DND-41 (cell line): Measurements from ENCODE around the gene DDO.

Experiments
- ATAC-seq: fragments of 200-7000 bp; cut with Tn5 transposase; 3 replicates; pipeline ENCODE4 v1.9.1; 2021; ENCODE audit warnings: low read depth; ENCODE audit not compliant: insufficient read depth
- DNase-seq: peaks from one replicate; pipeline ENCODE4 v3.0.0-alpha.2; 2020
- H2AFZ ChIP-seq: 2 replicates; pipeline ENCODE4 v1.6.0; 2012; ENCODE audit warnings: low read depth, low read length
- H3K27ac ChIP-seq: 2 replicates; pipeline ENCODE4 v1.5.1; 2012; ENCODE audit warnings: low read length, inconsistent platforms
- H3K27me3 ChIP-seq: fragments of 200-600 bp; sonication (generic); 2 replicates; pipeline ENCODE4 v1.6.0; 2012; ENCODE audit warnings: low read length, mild to moderate bottlenecking, inconsistent platforms; ENCODE audit not compliant: insufficient read depth, poor library complexity
- H3K36me3 ChIP-seq: 2 replicates; pipeline ENCODE4 v1.5.1; 2012; ENCODE audit warnings: low read length, inconsistent platforms; ENCODE audit not compliant: insufficient read depth
- H3K4me1 ChIP-seq: 2 replicates; pipeline ENCODE4 v1.5.1; 2012; ENCODE audit warnings: mild to moderate bottlenecking, low read length; ENCODE audit not compliant: insufficient read depth
- H3K4me2 ChIP-seq: 2 replicates; pipeline ENCODE4 v1.6.0; 2012; ENCODE audit warnings: mild to moderate bottlenecking, moderate library complexity, low read length, inconsistent platforms; ENCODE audit not compliant: insufficient read depth
- H3K4me3 ChIP-seq, 2 experiments: fragments of 200-600 bp in 1 of 2; shearing (Covaris generic) in 1 of 2; 2 replicates each; pipeline ENCODE4 v1.5.1; 2012 to 2016; ENCODE audit warnings: inconsistent platforms in 2 of 2, low read length in 2 of 2, mild to moderate bottlenecking in 2 of 2, low read depth in 1 of 2, moderate library complexity in 1 of 2
- H3K79me2 ChIP-seq: 2 replicates; pipeline ENCODE4 v1.6.0; 2012; ENCODE audit warnings: low read length, inconsistent platforms; ENCODE audit not compliant: insufficient read depth
- H3K9ac ChIP-seq: 2 replicates; pipeline ENCODE4 v1.6.0; 2012; ENCODE audit warnings: low read depth, mild to moderate bottlenecking, inconsistent platforms, low read length, moderate library complexity
- H3K9me3 ChIP-seq: 2 replicates; pipeline ENCODE4 v1.5.1; 2012; ENCODE audit warnings: low read length, moderate library complexity, mild to moderate bottlenecking, inconsistent platforms; ENCODE audit not compliant: insufficient read depth, severe bottlenecking
- H4K20me1 ChIP-seq: 2 replicates; pipeline ENCODE4 v1.6.0; 2012; ENCODE audit warnings: low read length; ENCODE audit not compliant: insufficient read depth
- EZH2 ChIP-seq: IDR thresholded peaks from 3 replicates; pipeline ENCODE4 v1.6.1; 2012; ENCODE audit warnings: borderline replicate concordance, low read depth, mild to moderate bottlenecking, moderate library complexity, low read length, inconsistent platforms; ENCODE audit not compliant: severe bottlenecking
- TF ChIP-seq, protein P1 (sequence below): IDR thresholded peaks from 2 replicates; pipeline ENCODE4 v1.5.1; 2012; ENCODE audit warnings: borderline replicate concordance, low read length, moderate library complexity, mild to moderate bottlenecking; ENCODE audit not compliant: poor library complexity, severe bottlenecking; ENCODE audit errors: extremely low read depth

Gene DDO

DNA sequence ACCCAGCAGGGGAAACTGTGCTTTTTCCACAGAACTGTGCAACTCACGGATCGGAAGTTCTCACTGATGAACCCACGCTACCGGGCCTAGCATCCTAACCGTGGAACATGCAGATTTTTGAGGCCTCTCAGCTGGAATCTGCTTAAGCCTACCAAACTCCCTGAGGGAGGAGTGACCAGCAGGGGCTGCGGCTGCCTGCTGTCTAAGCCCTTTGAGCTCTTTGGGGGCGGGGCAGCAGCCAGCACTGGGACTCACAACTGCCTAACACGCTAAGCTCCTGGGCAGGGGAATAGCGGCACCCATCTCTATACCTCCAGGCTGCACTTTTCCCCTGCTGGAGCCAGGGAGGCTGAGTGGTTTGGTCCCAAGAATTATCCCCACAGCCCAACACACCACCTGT lies 36.8 kb downstream of the DDO start:
- H3K27me3 ChIP-seq, result peaks cover 3% of the 10 kb centered on the region
- no peak overlapping the region for H3K4me2 ChIP-seq
- H3K4me3 ChIP-seq, result no peak overlapping the region
- no peak overlapping the region for H3K27ac ChIP-seq
- no peak for TF ChIP-seq EZH2
- TF ChIP-seq, protein P1, sequence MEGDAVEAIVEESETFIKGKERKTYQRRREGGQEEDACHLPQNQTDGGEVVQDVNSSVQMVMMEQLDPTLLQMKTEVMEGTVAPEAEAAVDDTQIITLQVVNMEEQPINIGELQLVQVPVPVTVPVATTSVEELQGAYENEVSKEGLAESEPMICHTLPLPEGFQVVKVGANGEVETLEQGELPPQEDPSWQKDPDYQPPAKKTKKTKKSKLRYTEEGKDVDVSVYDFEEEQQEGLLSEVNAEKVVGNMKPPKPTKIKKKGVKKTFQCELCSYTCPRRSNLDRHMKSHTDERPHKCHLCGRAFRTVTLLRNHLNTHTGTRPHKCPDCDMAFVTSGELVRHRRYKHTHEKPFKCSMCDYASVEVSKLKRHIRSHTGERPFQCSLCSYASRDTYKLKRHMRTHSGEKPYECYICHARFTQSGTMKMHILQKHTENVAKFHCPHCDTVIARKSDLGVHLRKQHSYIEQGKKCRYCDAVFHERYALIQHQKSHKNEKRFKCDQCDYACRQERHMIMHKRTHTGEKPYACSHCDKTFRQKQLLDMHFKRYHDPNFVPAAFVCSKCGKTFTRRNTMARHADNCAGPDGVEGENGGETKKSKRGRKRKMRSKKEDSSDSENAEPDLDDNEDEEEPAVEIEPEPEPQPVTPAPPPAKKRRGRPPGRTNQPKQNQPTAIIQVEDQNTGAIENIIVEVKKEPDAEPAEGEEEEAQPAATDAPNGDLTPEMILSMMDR, result no peak
- no peaks in the 10 kb centered on the region for H3K4me1 ChIP-seq
- no peak overlapping the region for H3K9ac ChIP-seq
- H4K20me1 ChIP-seq, result no peaks in the 10 kb centered on the region
- ATAC-seq (no peak), DNase-seq (no peak)
- no peaks in the 10 kb centered on the region for H3K79me2 ChIP-seq
- H3K9me3 ChIP-seq, result no peaks in the 10 kb centered on the region
- H2AFZ ChIP-seq, result no peak overlapping the region
- H3K36me3 ChIP-seq, result no peaks in the 10 kb centered on the region

DNA sequence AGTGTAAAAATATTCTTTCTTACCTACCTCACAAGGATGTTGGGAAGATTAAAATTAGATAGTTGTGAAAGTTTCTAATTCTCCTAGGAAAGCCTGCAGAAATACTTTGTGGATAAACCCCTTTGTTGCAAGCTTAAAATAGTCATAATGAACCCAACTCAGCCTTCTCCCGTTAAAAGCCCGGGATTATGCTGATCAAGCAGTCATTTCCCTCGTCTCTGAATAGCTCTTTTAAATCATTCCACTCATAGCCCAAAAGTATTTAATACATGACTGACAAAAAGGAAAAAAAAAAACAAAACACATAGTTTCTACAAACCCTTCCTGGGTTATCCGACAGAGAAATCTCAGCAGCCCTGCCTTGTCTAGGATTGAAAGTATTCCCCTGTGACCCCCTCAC lies 46.3 kb downstream of the DDO start:
- H2AFZ ChIP-seq, result no peak overlapping the region
- no peaks in the 10 kb centered on the region for H3K9me3 ChIP-seq
- no peak overlapping the region for H3K4me3 ChIP-seq
- peaks cover 36% of the 10 kb centered on the region for H3K27me3 ChIP-seq
- no peak overlapping the region for H3K27ac ChIP-seq
- no peak overlapping the region for H3K4me2 ChIP-seq
- TF ChIP-seq, protein P1, result no peak
- H3K36me3 ChIP-seq, result no peaks in the 10 kb centered on the region
- H3K4me1 ChIP-seq, result no peaks in the 10 kb centered on the region
- H3K9ac ChIP-seq, result no peak overlapping the region
- no peak for DNase-seq
- ATAC-seq, result no peak
- H4K20me1 ChIP-seq, result no peaks in the 10 kb centered on the region
- no peaks in the 10 kb centered on the region for H3K79me2 ChIP-seq

DNA sequence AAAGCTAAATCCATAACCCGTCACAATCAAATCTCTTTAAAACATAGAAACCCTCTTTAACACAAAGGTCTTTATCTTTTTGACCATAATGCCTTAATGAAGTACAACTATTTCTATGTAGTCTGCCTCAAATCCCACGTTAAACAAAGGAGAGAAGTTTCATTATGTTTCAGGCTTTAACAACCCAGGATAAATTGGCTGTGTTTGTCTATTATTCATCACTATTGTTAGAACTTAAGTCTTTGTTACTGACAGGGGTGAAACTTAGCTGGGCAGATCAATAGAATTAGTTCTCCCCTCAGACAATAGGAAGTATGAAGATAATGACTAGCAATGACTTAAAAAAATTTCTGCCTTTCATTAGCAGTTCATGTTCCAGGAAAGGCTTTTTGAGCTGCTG lies 47.1 kb downstream of the DDO start:
- peaks cover 35% of the 10 kb centered on the region for H3K27me3 ChIP-seq
- no peak for DNase-seq

More for the DNA sequence above, 47.1 kb downstream of the DDO start:
- H3K9me3 ChIP-seq, result no peaks in the 10 kb centered on the region
- H4K20me1 ChIP-seq, result no peaks in the 10 kb centered on the region
- no peak for ATAC-seq
- no peaks in the 10 kb centered on the region for H3K36me3 ChIP-seq
- no peak overlapping the region for H3K4me3 ChIP-seq
- H3K4me2 ChIP-seq, result no peak overlapping the region
- no peaks in the 10 kb centered on the region for H3K4me1 ChIP-seq
- H3K9ac ChIP-seq, result no peak overlapping the region
- TF ChIP-seq, protein P1, result no peak
- TF ChIP-seq EZH2, result no peak
- no peaks in the 10 kb centered on the region for H3K79me2 ChIP-seq
- no peak overlapping the region for H2AFZ ChIP-seq
- H3K27ac ChIP-seq, result no peak overlapping the region
